ENCODE data around the gene FGD2. TPM values are rescaled to one million over a fixed set of nuclear protein-coding genes. Genes with fewer than 3 reads are reported as not detected.

FGD2 gene
- total RNA-seq, 4 donors from 2014 or later: 14.9 to 25.8 (median 23.1) TPM

DNA sequence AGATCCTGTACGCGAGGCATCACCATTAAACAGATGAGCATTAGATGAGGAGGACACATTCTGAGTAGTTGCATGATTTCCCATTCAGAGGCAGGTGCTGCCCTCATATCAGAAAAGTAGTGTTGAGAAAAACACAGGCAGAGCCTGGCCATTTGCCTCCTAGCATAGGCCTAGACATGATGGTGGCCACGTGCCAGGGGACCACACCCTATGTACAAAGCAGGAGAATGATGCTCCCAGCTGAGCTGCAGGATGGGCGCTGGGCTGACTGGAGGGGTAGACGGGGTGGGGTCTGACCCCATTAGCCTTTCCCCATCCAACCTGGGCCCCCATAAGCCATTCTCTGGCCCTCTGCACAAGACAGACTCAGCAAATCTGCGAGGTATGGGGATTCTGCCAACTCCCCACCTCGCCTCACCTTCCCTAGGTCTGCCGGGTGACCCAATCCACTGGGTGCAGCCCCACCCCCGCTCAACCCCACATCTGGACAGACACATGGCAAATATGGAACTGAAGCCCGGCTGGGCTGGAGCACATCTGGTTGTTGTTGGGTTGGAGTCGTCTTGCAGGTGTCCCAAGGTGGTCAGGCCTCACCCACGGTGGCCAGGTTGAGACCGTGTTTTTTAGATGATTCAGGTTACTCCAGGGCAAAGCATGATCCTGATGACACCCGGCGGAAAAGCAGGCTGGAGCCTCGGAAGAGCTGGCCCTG is 37.0 kb upstream of the FGD2 start:
- Histone ChIP-seq H3K36me3 (peaks cover 47 to 62% of the 10 kb centered on the region in 2 donors), H3K9me3 (no peaks in the 10 kb centered on the region), H3K27ac (peak overlapping the region in 2 of 3 donors; percentile 7 to 70), H3K27me3 (no peaks in the 10 kb centered on the region), H3K4me1 (peaks cover 62 to 67% of the 10 kb centered on the region in 2 donors), H3K4me3 (replicated peaks in 1 of 3) (no peak overlapping the region)
- no peak for DNase-seq
- 87 to 90% methylated on average over 15 to 16 of the region's 16 CpGs for WGBS, 2 donors
- intact Hi-C loops (cut with DNase I): loop anchor here (5.0 kb wide), 1 partner anchor 56 kb away; no protein-coding TSS in a partner anchor
- TF ChIP-seq, protein P1, sequence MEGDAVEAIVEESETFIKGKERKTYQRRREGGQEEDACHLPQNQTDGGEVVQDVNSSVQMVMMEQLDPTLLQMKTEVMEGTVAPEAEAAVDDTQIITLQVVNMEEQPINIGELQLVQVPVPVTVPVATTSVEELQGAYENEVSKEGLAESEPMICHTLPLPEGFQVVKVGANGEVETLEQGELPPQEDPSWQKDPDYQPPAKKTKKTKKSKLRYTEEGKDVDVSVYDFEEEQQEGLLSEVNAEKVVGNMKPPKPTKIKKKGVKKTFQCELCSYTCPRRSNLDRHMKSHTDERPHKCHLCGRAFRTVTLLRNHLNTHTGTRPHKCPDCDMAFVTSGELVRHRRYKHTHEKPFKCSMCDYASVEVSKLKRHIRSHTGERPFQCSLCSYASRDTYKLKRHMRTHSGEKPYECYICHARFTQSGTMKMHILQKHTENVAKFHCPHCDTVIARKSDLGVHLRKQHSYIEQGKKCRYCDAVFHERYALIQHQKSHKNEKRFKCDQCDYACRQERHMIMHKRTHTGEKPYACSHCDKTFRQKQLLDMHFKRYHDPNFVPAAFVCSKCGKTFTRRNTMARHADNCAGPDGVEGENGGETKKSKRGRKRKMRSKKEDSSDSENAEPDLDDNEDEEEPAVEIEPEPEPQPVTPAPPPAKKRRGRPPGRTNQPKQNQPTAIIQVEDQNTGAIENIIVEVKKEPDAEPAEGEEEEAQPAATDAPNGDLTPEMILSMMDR (IDR thresholded peaks at IDR 0.05): no peak
- no peak for TF ChIP-seq POLR2A (IDR thresholded peaks at IDR 0.05)

- Histone ChIP-seq H3K4me3 (replicated peaks in 1 of 3) (no peak overlapping the region), H3K27me3 (no peaks in the 10 kb centered on the region), H3K27ac (peak overlapping the region; percentile 34 to 70 (median 67)), H3K36me3 (peaks cover 55 to 70% of the 10 kb centered on the region in 2 donors), H3K9me3 (no peaks in the 10 kb centered on the region), H3K4me1 (peaks cover 62 to 66% of the 10 kb centered on the region in 2 donors)
- DNase-seq: peak; percentile 90 to 91
- 69 to 73% methylated on average over 9 to 11 of the region's 14 CpGs for WGBS, 2 donors
- TF ChIP-seq POLR2A (IDR thresholded peaks at IDR 0.05): no peak
- TF ChIP-seq, protein P1 (IDR thresholded peaks at IDR 0.05): no peak
- intact Hi-C loops (cut with DNase I): loop anchor here (5.0 kb wide), 1 partner anchor 57 kb away; no protein-coding TSS in a partner anchor
These were observed 36.2 kb upstream of the FGD2 start for GRCh38 chr6:36969240-36969691.

DNA sequence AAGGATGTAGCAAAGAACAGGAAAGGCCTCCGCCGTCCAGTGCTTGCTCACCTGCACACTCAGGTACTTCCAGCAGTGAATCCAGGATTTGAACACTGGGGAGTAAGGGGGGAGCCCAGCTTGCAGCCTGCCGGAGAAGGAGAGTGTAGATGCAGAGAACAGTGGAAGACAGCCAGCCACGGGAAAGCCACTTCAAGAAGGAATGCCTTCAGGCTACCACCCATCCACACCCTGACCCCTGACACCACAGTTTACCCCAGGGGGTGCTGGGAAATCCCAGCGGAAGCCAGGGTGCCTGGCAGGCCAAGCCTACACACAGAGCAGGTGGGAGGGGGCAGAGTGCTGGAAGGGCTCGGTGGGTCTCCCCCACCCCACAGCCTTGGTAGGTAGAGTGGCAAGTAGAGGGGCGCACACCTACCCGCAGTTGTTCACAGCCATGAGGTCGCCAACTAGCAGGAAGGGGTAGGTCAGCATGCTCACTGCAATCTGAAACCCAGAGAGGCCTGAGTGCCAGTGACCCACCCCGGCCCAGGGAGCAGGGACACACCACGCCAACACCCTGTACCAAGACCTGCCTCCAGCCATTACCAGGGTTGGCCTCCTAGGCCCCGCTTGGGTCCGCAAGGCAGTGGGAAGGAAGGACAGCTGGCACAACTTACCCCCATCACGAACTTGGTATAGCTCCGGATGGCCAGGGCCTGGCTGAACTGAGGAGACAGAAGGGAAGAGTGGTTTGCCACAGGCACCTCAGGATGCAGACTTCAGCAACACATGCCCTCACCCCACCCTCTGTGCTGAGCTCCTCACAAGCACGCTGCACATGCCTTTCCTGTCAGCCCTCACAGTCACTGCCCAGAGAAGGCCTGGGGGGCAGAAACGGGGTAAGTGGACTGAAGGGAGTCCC is 35.2 kb upstream of the FGD2 start:
- H3K36me3 ChIP-seq: peaks cover 65 to 79% of the 10 kb centered on the region in 2 donors
- intact Hi-C loops (cut with DNase I): loop anchor here (5.0 kb wide), 1 partner anchor 58 kb away; no protein-coding TSS in a partner anchor
- no peak for DNase-seq
- H3K27me3 ChIP-seq: no peaks in the 10 kb centered on the region
- H3K4me3 ChIP-seq (replicated peaks in 1 of 3): no peak overlapping the region
- peaks cover 54 to 56% of the 10 kb centered on the region in 2 donors for H3K4me1 ChIP-seq
- TF ChIP-seq POLR2A (IDR thresholded peaks at IDR 0.05): peak in 1 of 2 donors; percentile 12
- TF ChIP-seq, protein P1 (IDR thresholded peaks at IDR 0.05): no peak
- H3K9me3 ChIP-seq: no peaks in the 10 kb centered on the region
- WGBS, 2 donors: 72 to 85% methylated on average over 10 to 12 of the region's 17 CpGs
- peak overlapping the region in 2 of 3 donors; percentile 67 to 70 for H3K27ac ChIP-seq

DNA sequence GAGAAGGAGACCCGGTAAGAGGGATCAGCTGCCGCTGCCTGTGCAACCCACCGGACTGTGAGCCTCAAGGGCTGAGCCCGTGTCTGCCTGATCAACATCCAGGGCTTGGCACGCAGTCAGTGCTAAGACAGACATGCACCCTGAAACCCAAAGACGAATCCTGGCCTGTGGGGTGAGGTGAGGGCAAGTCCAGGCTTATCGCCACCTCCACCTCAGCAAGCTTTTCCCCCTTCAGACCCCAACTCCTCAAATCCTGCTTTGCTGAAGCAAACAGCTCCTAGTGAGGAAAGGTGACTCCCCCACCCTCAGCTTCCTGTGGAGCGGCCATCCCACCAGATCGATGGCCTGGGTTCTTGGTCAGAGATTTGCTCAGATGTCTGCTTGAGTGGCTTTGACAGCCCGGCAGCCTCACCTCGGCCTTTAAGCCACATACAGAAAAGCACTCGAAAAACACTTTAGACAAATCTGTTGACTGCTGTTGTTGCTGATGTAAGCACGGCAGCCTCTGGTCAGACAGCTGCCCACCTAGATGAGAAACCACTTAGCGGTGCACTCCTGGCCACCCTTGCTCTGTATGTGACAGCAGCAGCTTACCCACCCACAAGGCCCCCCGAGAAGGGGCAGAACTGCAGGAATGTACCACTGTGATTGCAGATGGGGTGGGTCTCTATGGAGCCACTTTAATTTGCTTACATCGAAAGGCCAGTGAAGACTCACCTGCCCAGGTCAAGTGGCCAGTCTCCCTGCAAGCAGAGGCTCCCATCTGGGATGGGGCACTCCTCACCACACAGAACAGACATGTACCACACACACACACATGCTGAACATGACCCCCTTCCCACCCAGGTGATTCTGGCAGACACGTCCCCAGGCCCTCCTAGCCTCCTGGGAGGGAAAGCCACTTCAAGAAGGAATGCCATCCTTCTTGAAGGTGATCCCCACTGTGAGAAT is 34.3 kb upstream of the FGD2 start:
- intact Hi-C loops (cut with DNase I): no loop called here
- peaks cover 73 to 88% of the 10 kb centered on the region in 2 donors for H3K36me3 ChIP-seq

More for the DNA sequence above, 34.3 kb upstream of the FGD2 start:
- H3K27ac ChIP-seq: peak overlapping the region; percentile 40 to 70 (median 67)
- no peak for DNase-seq
- H3K27me3 ChIP-seq: no peaks in the 10 kb centered on the region
- no peak overlapping the region for H3K4me3 ChIP-seq (replicated peaks in 1 of 3)
- WGBS, 2 donors: 58 to 63% methylated on average over 13 to 14 of the region's 17 CpGs
- no peaks in the 10 kb centered on the region for H3K9me3 ChIP-seq
- peaks cover 53 to 64% of the 10 kb centered on the region in 2 donors for H3K4me1 ChIP-seq
- TF ChIP-seq POLR2A (IDR thresholded peaks at IDR 0.05): no peak
- TF ChIP-seq, protein P1 (IDR thresholded peaks at IDR 0.05): no peak
